Measurements from ENCODE around the gene PITRM1. TPM values are rescaled to one million over a fixed set of nuclear protein-coding genes. Genes with fewer than 3 reads are reported as not detected.

Gene PITRM1
- total RNA-seq, 2 donors from 2014 or later, result 43.7 to 52.3 TPM

- DNase-seq, result no peak
These were observed 45.7 kb downstream of the PITRM1 start for GRCh38 chr10:3126741-3127346.

GRCh38 chr10:3126249-3126648 lies 46.3 kb downstream of the PITRM1 start:
- DNase-seq, result no peak
- H3K27me3 ChIP-seq, result no peaks in the 10 kb centered on the region
- H3K9me3 ChIP-seq, result no peaks in the 10 kb centered on the region
- no peak overlapping the region for H3K9ac ChIP-seq (ENCODE audit: low read depth in 2 of 2, low read length in 2 of 2)
- H3K27ac ChIP-seq, result no peak overlapping the region
- no peak overlapping the region for H3K4me3 ChIP-seq
- peaks cover 11% of the 10 kb centered on the region for H3K36me3 ChIP-seq
- no peak for TF ChIP-seq CTCF (IDR thresholded peaks at IDR 0.05)
- H3K4me1 ChIP-seq, result no peaks in the 10 kb centered on the region
- intact Hi-C loops (cut with DNase I), result no loop called here

More at GRCh38 chr10:3126741-3127346, 45.7 kb downstream of the PITRM1 start:
- Histone ChIP-seq H3K4me1 (no peaks in the 10 kb centered on the region), H3K36me3 (peaks cover 11% of the 10 kb centered on the region), H3K4me3 (no peak overlapping the region), H3K9me3 (no peaks in the 10 kb centered on the region), H3K9ac (ENCODE audit: low read depth in 2 of 2, low read length in 2 of 2) (no peak overlapping the region), H3K27ac (no peak overlapping the region), H3K27me3 (no peaks in the 10 kb centered on the region)
- intact Hi-C loops (cut with DNase I), result no loop called here
- no peak for TF ChIP-seq CTCF (IDR thresholded peaks at IDR 0.05)

GRCh38 chr10:3125527-3126170 lies 46.9 kb downstream of the PITRM1 start:
- no peaks in the 10 kb centered on the region for H3K9me3 ChIP-seq
- H3K9ac ChIP-seq (ENCODE audit: low read depth in 2 of 2, low read length in 2 of 2), result no peak overlapping the region
- no peak overlapping the region for H3K27ac ChIP-seq
- H3K36me3 ChIP-seq, result peaks cover 11% of the 10 kb centered on the region
- no peaks in the 10 kb centered on the region for H3K4me1 ChIP-seq
- DNase-seq, result no peak
- H3K27me3 ChIP-seq, result no peaks in the 10 kb centered on the region
- H3K4me3 ChIP-seq, result no peak overlapping the region
- intact Hi-C loops (cut with DNase I), result no loop called here
- no peak for TF ChIP-seq CTCF (IDR thresholded peaks at IDR 0.05)

- peaks cover 11% of the 10 kb centered on the region for H3K36me3 ChIP-seq
These were observed 48.0 kb downstream of the PITRM1 start for GRCh38 chr10:3124412-3125175.

More at GRCh38 chr10:3124412-3125175, 48.0 kb downstream of the PITRM1 start:
- Histone ChIP-seq H3K9me3 (no peaks in the 10 kb centered on the region), H3K27me3 (no peaks in the 10 kb centered on the region), H3K4me3 (no peak overlapping the region), H3K4me1 (no peaks in the 10 kb centered on the region), H3K27ac (no peak overlapping the region), H3K9ac (ENCODE audit: low read depth in 2 of 2, low read length in 2 of 2) (no peak overlapping the region)
- no peak for DNase-seq
- no peak for TF ChIP-seq CTCF (IDR thresholded peaks at IDR 0.05)
- intact Hi-C loops (cut with DNase I), result no loop called here
